Stimulated activated CD4-positive, alpha-beta T cell treated with anti-CD3 and anti-CD28 coated beads, TNF-alpha, amount 100 ng/mL, for 24 hours (primary cell): ENCODE results near the gene KIF5A.

Source experiments
- DNase-seq, 3 experiments: peaks; one replicate each; pipeline ENCODE4 v3.0.0-alpha.2; 2020; ENCODE audit warnings: low read depth in 3 of 3

KIF5A gene

GRCh38 chr12:57535764-57536596, 13.9 kb upstream of the KIF5A start:
- DNase-seq, result no peak

- no peak for DNase-seq
These were observed 13.3 kb upstream of the KIF5A start for GRCh38 chr12:57536597-57536942.

- no peak for DNase-seq
These were observed 10.6 kb upstream of the KIF5A start for GRCh38 chr12:57539134-57539768.

- no peak for DNase-seq
These were observed 8.8 kb upstream of the KIF5A start for GRCh38 chr12:57541001-57541400.

GRCh38 chr12:57541717-57542116, 8.1 kb upstream of the KIF5A start:
- DNase-seq, result no peak

- no peak for DNase-seq
These were observed 6.3 kb upstream of the KIF5A start for GRCh38 chr12:57543581-57543980.

- DNase-seq, result no peak
These were observed 3.9 kb upstream of the KIF5A start for GRCh38 chr12:57545809-57546437.

- DNase-seq, result peak; percentile 88 to 96 (median 92)
These were observed 3.2 kb upstream of the KIF5A start, which contains the start of gene DCTN2 for GRCh38 chr12:57546438-57547287. TSS of gene DCTN2 (minus strand) at chr12:57547192. CDS start at chr12:57547063, 129 bp downstream.

GRCh38 chr12:57547288-57548012, 2.4 kb upstream of the KIF5A start:
- no peak for DNase-seq

GRCh38 chr12:57548013-57548315, 1.9 kb upstream of the KIF5A start:
- no peak for DNase-seq

- no peak for DNase-seq
These were observed 1.4 kb upstream of the KIF5A start for GRCh38 chr12:57548488-57548887.

GRCh38 chr12:57549203-57549908, 488 bp upstream of the KIF5A start:
- no peak for DNase-seq

- no peak for DNase-seq
These were observed 1.1 kb downstream of the KIF5A start for GRCh38 chr12:57550641-57551549.

GRCh38 chr12:57551637-57552305, 1.9 kb downstream of the KIF5A start:
- no peak for DNase-seq

GRCh38 chr12:57552306-57552651, 2.4 kb downstream of the KIF5A start:
- DNase-seq, result no peak

GRCh38 chr12:57552835-57553313, 3.0 kb downstream of the KIF5A start:
- no peak for DNase-seq

GRCh38 chr12:57553343-57554202, 3.7 kb downstream of the KIF5A start:
- DNase-seq, result no peak

GRCh38 chr12:57554453-57554852, 4.6 kb downstream of the KIF5A start:
- DNase-seq, result no peak
